Globus pallidus (tissue), 1 donor: ENCODE results near the gene ADIPOR2.

Experiments used
- DNase-seq: peaks from one replicate; pipeline ENCODE4 v3.0.0-alpha.2; 2015; ENCODE audit warnings: low spot score

Gene ADIPOR2

GRCh38 chr12:1737652-1738286 is 46.9 kb downstream of the ADIPOR2 start:
- no peak for DNase-seq

DNA sequence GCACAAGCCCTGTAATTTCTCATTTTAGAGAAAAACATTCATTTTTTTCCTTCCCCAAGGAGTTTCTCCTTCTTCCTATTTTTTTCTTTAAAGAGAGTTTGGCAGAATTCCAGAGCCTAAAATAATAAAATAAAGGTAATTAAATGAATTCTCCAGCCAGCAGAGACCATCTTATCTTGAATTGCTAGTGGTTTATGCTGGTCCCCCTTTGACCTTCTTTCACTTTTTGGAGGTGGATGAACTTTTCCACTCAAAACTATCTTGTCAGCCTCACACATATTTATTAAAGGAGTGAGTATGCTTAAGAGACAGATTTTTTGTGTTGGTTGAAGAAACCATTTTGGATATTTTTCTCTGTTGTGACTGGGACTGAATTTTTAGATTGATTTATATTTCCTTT is 47.6 kb downstream of the ADIPOR2 start:
- no peak for DNase-seq

- DNase-seq, result no peak
These were observed 48.5 kb downstream of the ADIPOR2 start for GRCh38 chr12:1739368-1739767.

GRCh38 chr12:1740161-1740948 is 49.5 kb downstream of the ADIPOR2 start:
- DNase-seq, result no peak

- no peak for DNase-seq
These were observed 50.5 kb downstream of the ADIPOR2 start for GRCh38 chr12:1741154-1741949.

DNA sequence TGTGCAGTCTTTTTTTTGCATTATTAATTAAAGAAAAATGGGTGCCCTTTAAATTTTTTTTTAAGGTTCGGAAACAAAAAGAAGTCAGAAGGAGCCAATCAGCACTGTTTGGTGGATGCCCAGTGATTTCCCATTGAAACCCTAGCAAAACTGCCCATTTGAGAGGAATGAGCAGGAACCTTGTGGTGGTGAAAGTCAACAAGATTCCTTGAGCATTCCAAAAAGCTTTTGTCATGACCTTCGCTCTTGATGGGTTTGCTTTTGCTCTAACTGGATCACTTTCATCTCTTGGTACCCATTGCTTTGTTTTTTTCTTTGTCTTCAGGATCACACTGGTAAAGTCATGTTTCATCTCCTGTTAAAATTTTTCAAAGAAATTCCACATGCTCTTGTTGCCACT is 54.1 kb downstream of the ADIPOR2 start:
- no peak for DNase-seq

GRCh38 chr12:1747609-1748008 is 56.7 kb downstream of the ADIPOR2 start:
- DNase-seq, result no peak

DNA sequence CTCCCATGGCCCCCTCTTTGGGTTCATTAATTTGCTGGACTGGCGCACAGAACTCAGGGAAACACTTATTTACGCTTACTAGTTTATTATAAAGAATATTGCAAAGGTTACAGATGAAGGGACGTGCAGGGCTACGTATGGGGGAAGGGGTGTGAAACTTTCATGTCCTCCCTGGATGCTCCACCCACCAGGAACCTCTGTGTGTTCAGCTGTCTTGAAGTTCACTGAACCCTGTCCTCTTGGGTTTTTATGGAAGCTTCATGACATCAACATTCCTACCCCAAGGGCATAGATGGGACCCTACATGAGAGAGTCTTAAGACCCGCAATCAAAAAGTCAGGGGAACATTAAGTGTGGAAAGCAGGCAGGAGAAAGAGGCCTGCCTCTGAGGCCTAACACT is 58.1 kb downstream of the ADIPOR2 start:
- no peak for DNase-seq

- no peak for DNase-seq
These were observed 59.4 kb downstream of the ADIPOR2 start for GRCh38 chr12:1750300-1750699.

- no peak for DNase-seq
These were observed 67.5 kb downstream of the ADIPOR2 start for GRCh38 chr12:1758376-1758775.

DNA sequence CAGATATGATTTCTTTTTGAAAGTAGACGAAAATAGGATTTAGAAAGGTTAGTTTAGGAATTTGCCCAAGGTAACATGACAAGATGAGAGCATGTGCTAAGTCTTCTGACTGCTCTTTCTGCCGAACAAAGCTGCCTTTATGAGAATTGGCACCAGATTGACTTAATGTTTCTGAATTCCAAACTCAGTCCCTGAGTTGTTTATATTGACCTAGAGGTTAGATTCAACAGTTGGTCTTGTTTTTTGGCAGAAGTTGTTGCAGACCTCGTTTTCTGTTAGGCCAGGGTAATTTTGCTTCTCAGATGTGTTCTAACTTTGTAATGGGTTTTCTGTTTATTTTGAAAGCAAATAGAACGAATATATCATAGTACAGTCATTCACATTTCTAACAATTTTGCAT is 68.0 kb downstream of the ADIPOR2 start:
- DNase-seq, result peak; percentile 87

- no peak for DNase-seq
These were observed 69.9 kb downstream of the ADIPOR2 start for GRCh38 chr12:1760566-1761382.

- no peak for DNase-seq
These were observed 71.0 kb downstream of the ADIPOR2 start for GRCh38 chr12:1761857-1762256.

DNA sequence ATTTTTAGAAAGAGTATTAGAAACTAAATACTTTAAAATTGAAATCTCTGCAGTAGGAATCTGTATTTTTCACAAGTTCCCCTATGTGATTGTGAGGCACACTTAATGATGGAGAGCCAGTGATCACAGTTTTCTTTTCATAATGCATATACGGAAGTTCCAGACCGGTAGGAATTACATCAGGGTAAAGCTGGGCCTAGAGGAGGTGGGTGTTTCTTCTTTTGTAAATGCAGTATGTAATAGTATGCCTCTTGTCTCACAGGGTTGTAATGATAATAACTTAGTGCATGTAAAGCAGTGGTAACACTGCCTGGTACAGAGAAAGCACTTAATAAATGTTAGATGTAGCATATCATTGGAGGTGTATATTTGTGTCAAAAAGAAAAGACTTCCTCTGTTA is 72.3 kb downstream of the ADIPOR2 start:
- DNase-seq, result no peak

- no peak for DNase-seq
These were observed 75.2 kb downstream of the ADIPOR2 start for GRCh38 chr12:1766110-1766509.

DNA sequence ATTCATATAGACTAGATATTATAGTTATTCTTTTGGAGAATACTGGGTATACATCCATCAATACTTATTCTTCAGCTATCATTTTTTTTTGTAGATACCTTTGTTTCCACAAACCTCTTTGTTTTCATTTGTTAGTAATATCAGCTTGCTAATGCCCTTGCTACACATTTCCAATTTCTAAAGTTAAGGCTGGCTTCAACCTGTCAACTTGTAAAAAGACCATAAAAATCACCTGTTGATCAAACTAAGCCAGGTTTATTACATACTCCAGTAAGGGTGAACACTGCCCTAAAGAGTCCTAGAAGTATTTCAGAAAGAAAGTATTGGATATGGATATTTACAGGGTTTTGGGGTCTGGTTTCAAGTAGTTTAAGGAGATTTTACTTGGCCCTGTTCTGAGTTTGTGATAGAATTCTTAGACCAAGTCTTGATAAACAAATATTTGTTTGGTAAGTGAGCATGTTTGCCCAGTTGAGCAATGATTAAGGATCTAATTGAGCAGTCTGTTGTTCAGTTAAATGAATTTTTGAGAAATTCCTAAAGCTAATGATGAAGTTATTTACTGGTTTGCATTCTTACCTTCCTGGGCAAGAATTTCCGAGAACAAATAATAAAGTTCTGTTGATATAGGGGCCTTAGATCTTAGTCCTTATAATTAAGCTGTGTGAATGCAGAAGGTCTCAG is 76.7 kb downstream of the ADIPOR2 start:
- DNase-seq, result no peak

DNA sequence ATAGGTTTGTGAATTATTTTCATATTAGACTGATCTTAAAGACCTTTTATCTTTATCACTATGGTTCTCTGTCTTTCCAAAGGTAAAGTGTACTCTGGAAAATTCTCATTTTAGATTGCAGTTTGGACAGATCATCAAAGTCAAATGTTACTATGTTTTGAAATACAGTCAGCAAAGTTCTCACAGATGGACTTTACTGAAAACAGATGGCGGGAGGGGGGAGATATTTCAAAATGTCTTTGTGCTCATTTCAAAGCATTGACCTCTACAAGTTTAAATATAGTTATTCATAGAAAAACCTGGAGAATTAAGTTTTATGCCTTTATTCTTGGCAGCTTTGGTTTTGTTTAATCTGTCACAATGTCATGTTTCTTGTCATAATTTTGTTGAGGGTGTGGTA is 77.7 kb downstream of the ADIPOR2 start:
- DNase-seq, result no peak

- DNase-seq, result no peak
These were observed 79.1 kb downstream of the ADIPOR2 start for GRCh38 chr12:1769809-1770494.

- DNase-seq, result peak; percentile 81
These were observed 83.2 kb downstream of the ADIPOR2 start for GRCh38 chr12:1773937-1774655.
